22Rv1 (cell line): ENCODE data around the gene CEBPB.

ENCODE experiments used
- H3K27ac ChIP-seq: fragments of 450-650 bp; 2 replicates; pipeline ENCODE4 v1.5.1; 2017
- ZFX ChIP-seq: fragments of 450-650 bp; IDR thresholded peaks from 2 replicates; pipeline ENCODE4 v1.6.1; 2017; ENCODE audit warnings: antibody characterized with exemption, borderline replicate concordance
- TF ChIP-seq, protein P1 (sequence below): fragments of 450-650 bp; IDR thresholded peaks from 2 replicates; pipeline ENCODE4 v1.5.1; 2017; ENCODE audit warnings: mild to moderate bottlenecking

The CEBPB gene

DNA sequence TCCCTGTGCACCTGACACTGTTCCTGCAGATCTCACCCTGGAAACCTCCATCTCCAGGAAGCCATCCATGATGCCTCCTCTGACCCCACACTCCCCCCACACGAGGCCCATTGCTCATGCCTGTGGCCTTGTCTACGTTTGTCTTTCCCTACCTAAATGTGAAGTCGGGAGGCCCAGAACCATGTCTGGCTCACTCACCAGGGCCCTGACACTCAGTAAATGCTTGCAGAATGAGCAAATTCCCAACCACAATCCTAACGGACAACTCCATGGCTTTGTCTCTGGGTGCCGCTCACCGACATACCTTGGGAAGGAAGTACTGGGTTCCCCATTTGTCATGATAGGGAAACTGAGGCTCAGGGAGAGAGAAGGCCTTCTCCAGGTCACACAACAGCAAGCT, 44.4 kb upstream of the CEBPB start:
- TF ChIP-seq, protein P1, sequence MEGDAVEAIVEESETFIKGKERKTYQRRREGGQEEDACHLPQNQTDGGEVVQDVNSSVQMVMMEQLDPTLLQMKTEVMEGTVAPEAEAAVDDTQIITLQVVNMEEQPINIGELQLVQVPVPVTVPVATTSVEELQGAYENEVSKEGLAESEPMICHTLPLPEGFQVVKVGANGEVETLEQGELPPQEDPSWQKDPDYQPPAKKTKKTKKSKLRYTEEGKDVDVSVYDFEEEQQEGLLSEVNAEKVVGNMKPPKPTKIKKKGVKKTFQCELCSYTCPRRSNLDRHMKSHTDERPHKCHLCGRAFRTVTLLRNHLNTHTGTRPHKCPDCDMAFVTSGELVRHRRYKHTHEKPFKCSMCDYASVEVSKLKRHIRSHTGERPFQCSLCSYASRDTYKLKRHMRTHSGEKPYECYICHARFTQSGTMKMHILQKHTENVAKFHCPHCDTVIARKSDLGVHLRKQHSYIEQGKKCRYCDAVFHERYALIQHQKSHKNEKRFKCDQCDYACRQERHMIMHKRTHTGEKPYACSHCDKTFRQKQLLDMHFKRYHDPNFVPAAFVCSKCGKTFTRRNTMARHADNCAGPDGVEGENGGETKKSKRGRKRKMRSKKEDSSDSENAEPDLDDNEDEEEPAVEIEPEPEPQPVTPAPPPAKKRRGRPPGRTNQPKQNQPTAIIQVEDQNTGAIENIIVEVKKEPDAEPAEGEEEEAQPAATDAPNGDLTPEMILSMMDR = no peak
- TF ChIP-seq ZFX = no peak
- H3K27ac ChIP-seq = no peak overlapping the region

DNA sequence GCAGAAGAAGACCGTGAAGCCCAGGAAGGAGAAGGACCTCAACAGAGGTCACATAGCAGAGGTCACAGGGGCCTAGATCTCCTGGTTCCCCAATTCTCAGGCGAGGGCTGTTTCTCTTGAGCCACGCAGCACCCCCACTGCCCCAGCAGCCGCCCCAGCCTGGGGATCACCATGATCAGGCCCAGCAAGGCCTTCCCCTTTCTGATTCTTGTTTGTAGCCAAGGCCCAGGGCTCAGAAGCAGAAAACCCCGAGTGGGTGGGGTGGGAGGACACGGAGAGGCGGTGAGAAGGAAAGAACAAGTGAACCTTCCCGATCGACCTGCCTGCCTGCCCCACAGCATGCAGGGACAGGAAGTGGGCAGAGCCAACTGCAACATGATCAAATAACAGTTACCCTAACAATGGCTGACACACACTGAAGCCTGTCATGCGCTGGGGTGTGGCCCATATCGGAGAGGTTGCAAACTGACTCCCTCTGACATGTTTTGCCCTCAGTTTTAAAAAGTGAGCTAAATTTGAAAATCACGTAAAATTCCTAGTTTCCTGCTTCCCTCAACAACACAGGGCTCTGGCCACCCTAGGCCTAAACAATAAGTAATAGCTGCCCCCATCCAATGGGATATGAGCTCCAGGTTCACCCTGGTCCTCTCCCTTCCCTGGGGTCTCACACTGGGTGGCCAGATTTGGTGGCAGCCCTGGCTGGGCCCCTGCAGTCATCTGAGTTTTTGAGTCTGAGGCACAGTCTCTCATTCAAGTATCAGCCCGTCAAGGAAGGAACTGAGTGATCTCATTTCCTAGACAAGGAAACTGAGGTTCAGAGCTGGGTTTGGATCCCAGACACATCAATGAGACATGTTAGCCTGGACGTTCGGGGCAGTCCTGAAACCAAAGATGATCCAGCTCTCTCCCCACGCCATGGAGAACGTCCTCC, 43.6 kb upstream of the CEBPB start:
- H3K27ac ChIP-seq = no peak overlapping the region
- no peak for TF ChIP-seq ZFX
- TF ChIP-seq, protein P1 = no peak

DNA sequence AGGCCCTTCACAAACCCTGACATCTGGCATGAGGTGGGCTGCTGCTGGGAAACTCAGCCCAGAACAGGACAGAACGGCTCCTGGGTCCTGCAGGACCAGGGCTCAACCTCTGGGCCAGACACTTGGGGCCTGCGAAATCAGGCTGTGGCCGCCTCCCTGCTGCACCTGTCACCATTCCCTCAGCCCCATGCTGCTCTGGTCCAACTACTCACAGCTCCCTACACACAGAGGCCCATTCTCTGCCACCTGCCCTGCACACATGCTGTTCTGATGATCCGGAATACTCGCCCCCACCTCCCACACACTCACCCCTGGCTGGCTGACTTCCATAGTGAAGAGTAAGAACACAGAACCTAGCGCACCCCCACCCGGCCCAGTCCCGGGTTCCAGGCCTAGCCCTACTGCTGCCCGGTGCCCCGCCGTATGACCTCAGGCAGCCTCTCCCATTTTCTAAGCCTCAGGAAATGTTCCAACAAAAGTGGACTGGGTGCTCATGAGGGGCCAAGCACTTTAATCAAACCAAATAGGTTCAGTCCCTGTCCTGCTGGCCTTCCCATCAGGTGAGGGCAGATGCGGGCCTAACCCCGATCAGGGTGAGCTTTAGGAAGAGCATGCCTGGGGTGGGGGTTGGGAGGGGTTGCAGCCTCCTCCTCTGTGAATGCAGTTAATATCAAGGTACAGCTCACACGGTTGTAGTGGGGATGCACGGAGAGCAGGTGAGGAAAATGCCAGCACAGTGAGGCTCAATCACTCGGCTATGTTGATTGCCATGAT, 41.0 kb upstream of the CEBPB start:
- H3K27ac ChIP-seq = no peak overlapping the region
- TF ChIP-seq ZFX = no peak
- TF ChIP-seq, protein P1 = no peak

DNA sequence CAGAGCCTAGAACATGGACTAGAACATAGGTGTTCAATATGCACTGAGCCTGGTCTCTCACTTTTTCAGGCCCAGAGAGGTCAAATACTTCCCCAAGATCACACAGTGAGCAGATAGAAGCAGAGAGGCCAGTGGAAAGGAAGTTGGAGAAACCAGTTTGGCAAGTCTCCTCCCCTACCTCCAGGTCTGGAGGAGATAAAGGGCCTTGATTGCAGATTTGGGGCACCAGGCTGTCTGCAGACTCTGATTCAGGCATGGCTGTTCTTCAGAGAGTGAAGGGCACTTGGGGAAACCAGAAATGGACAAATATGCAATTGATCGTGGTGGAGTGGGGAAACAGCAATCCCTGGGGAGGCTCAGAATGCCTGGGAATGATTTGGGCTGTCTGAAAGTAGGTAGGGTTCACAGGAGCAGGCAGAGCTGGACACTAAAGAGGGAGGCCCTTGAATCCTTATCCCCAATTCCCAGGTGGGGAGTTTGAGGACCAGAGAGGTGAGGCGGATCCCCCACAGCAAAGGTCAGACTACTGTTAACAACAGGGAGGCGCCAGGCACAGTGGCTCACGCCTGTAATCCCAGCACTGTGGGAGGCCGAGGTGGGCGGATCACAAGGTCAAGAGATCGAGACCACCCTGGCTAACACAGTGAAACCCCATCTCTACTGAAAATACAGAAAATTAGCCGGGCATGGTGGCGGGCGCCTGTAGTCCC, 39.4 kb upstream of the CEBPB start:
- TF ChIP-seq, protein P1 = no peak
- TF ChIP-seq ZFX = no peak
- peak overlapping the region; percentile 68 for H3K27ac ChIP-seq

DNA sequence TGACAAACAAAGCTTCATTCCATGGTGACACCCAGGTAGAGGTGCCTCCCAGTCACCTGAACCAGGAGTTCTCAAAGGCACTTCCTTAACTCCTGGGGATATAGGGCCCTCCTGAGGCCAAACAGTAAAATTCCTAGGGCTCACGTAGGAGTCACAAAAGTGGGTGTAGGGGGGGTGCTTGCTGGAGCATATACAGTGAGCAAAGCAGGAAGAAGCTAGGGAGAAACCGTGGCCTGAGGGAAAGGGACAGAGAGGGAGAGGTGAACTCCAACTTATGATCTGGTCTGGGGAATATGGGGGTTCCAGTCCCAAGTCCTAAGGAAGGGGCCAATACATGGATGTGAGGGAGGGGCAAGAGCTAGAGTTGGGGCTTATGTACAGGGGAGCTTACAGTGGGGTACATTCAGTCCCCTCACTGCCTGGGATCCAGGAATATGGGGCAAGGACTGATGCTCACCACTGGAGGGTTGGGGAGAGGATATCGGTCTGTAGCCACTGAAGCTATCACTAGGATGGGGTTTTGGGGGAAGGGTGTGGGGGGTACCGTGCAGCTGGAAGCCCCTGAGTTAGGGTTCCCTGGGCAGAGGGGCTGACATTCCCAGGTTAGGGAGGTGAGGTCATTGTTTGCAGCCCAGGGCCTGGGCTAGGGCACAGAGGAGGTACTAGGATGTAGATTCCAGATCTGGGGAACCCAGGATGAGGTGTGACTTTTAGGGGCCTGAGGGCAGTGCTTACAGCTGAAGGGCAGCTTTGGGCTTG, 38.1 kb upstream of the CEBPB start:
- H3K27ac ChIP-seq = peak overlapping the region; percentile 68
- TF ChIP-seq, protein P1 = no peak
- no peak for TF ChIP-seq ZFX

DNA sequence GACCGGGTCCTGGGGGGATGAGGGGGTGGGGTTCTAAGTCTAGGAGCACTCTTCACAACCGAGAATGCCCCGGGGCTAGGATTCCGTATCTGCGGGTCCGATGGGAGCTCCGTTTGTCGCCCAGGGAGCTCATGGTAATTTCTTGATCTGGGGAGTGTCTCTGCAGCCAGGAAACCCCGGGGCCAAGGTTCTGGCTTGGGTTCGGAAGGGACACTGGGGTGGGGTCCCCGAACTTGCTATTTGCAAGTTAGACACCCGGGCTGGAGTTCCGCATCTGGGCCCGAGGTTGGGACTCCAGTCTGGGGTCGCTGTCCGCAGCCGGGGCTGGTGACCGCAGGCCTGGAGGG, 37.5 kb upstream of the CEBPB start:
- peak overlapping the region; percentile 68 for H3K27ac ChIP-seq
- no peak for TF ChIP-seq ZFX
- TF ChIP-seq, protein P1 = no peak
